SJCRH30 (cell line): ENCODE data around the gene DUOXA1. TPM values are rescaled to one million over a fixed set of nuclear protein-coding genes. Genes with fewer than 3 reads are reported as not detected.

ENCODE experiments used
- DNase-seq, 2 experiments: peaks; one replicate each; pipeline ENCODE4 v3.0.0-alpha.2; 2015 to 2020
- H3K27ac ChIP-seq: fragments of 250-450 bp; sonication (Bioruptor Pico); 2 replicates; pipeline ENCODE4 v1.5.1; 2020; ENCODE audit warnings: mild to moderate bottlenecking, moderate library complexity
- H3K27me3 ChIP-seq: fragments of 250-450 bp; sonication (Bioruptor Pico); 2 replicates; pipeline ENCODE4 v1.5.1; 2020; ENCODE audit warnings: mild to moderate bottlenecking, moderate library complexity
- H3K36me3 ChIP-seq: fragments of 250-450 bp; sonication (Bioruptor Pico); 2 replicates; pipeline ENCODE4 v1.5.1; 2020; ENCODE audit warnings: mild to moderate bottlenecking, moderate library complexity
- H3K4me1 ChIP-seq: fragments of 250-450 bp; sonication (Bioruptor Pico); 2 replicates; pipeline ENCODE4 v1.5.1; 2020; ENCODE audit warnings: mild to moderate bottlenecking, moderate library complexity
- H3K4me3 ChIP-seq: fragments of 250-450 bp; sonication (Bioruptor Pico); 2 replicates; pipeline ENCODE4 v1.5.1; 2020; ENCODE audit warnings: mild to moderate bottlenecking, moderate library complexity
- H3K9me3 ChIP-seq: fragments of 250-450 bp; sonication (Bioruptor Pico); replicated peaks from 2 replicates; pipeline ENCODE4 v1.5.1; 2020; ENCODE audit warnings: mild to moderate bottlenecking, moderate library complexity
- total RNA-seq: library from RNA; depleted of rRNA; stranded (reverse); fragments of >200 nt; shearing (Covaris generic); gene quantifications from 2 replicates; pipeline ENCODE4 v1.2.3, GENCODE V29; 2014

The DUOXA1 gene
- total RNA-seq, 1 experiment from 2014 or later: 0.04 TPM

DNA sequence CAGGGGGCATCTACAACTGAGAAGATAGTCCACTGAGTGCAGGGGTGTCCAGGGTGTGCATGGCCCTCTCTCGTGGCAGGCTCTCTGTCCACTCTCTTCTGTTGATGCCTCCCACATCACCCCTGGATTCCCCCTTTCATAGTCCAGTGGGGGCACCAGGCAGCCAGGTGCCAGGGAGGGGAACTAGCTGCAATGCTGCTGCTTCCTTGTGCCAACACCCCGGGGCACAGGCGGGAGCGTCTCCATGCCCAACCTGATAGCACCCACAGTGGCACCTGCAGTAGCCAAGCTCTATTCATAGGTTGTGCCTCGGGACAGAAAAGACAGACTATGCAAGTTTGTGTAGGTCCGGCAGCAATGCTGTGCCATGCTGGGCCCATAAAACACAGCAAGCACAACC, 27.5 kb downstream of the DUOXA1 start:
- no peak for DNase-seq
- Histone ChIP-seq H3K27me3 (peaks cover 15% of the 10 kb centered on the region), H3K9me3 (no peaks in the 10 kb centered on the region), H3K4me1 (no peaks in the 10 kb centered on the region), H3K36me3 (no peaks in the 10 kb centered on the region), H3K4me3 (no peak overlapping the region), H3K27ac (no peak overlapping the region)

- Histone ChIP-seq H3K36me3 (no peaks in the 10 kb centered on the region), H3K9me3 (no peaks in the 10 kb centered on the region), H3K27ac (no peak overlapping the region), H3K27me3 (peaks cover 19% of the 10 kb centered on the region), H3K4me3 (no peak overlapping the region), H3K4me1 (no peaks in the 10 kb centered on the region)
- DNase-seq: no peak
Measured at GRCh38 chr15:45101749-45102148, 27.9 kb downstream of the DUOXA1 start.

GRCh38 chr15:45100884-45101625, 28.6 kb downstream of the DUOXA1 start:
- Histone ChIP-seq H3K4me3 (no peak overlapping the region), H3K4me1 (no peaks in the 10 kb centered on the region), H3K36me3 (no peaks in the 10 kb centered on the region), H3K9me3 (no peaks in the 10 kb centered on the region), H3K27me3 (peaks cover 23% of the 10 kb centered on the region), H3K27ac (no peak overlapping the region)
- no peak for DNase-seq

GRCh38 chr15:45099549-45100165, 30.0 kb downstream of the DUOXA1 start:
- H3K36me3 ChIP-seq: no peaks in the 10 kb centered on the region
- no peak overlapping the region for H3K4me3 ChIP-seq
- H3K4me1 ChIP-seq: no peaks in the 10 kb centered on the region
- H3K27me3 ChIP-seq: peaks cover 18% of the 10 kb centered on the region
- DNase-seq: no peak
- H3K9me3 ChIP-seq: no peaks in the 10 kb centered on the region
- H3K27ac ChIP-seq: no peak overlapping the region

DNA sequence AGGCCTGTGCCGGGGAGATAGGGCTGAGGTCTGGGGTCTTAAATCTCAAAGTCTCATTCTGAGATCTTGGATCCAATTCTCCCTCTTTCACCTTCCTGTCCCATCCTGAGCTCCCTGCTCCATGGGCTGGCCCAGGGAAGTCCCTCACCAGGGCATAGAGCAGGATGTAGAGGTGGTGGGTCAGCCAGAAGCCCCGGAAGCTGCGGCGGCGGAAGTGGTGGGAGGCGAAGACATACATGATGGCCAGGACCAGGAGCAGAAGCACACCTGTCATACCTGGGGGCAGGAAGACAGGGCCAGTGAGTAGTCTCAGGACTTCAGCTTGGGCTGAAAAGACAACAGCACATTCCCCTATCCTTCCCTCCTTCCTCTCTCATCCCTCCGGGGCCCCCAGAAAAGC, 32.2 kb downstream of the DUOXA1 start:
- Histone ChIP-seq H3K4me1 (no peaks in the 10 kb centered on the region), H3K9me3 (no peaks in the 10 kb centered on the region), H3K36me3 (no peaks in the 10 kb centered on the region), H3K27ac (no peak overlapping the region), H3K4me3 (no peak overlapping the region), H3K27me3 (peaks cover 8% of the 10 kb centered on the region; the same call in 1 of the 2 replicates)
- DNase-seq: no peak

- no peak overlapping the region for H3K27ac ChIP-seq
- peaks cover 21% of the 10 kb centered on the region for H3K27me3 ChIP-seq
- no peak overlapping the region for H3K4me3 ChIP-seq
- no peaks in the 10 kb centered on the region for H3K9me3 ChIP-seq
- H3K36me3 ChIP-seq: no peaks in the 10 kb centered on the region
- no peak for DNase-seq
- H3K4me1 ChIP-seq: no peaks in the 10 kb centered on the region
Measured at GRCh38 chr15:45095661-45096060, 34.0 kb downstream of the DUOXA1 start.

- Histone ChIP-seq H3K9me3 (no peaks in the 10 kb centered on the region), H3K36me3 (no peaks in the 10 kb centered on the region), H3K4me1 (no peaks in the 10 kb centered on the region), H3K27me3 (peaks cover 21% of the 10 kb centered on the region), H3K27ac (no peak overlapping the region), H3K4me3 (no peak overlapping the region)
- DNase-seq: no peak
Measured at GRCh38 chr15:45094358-45094730, 35.3 kb downstream of the DUOXA1 start.

- Histone ChIP-seq H3K36me3 (no peaks in the 10 kb centered on the region), H3K27ac (no peak overlapping the region), H3K4me3 (no peak overlapping the region), H3K4me1 (no peaks in the 10 kb centered on the region; the same call in 1 of the 2 replicates), H3K27me3 (peaks cover 21% of the 10 kb centered on the region), H3K9me3 (no peaks in the 10 kb centered on the region)
- no peak for DNase-seq
Measured at GRCh38 chr15:45093622-45094357, 35.9 kb downstream of the DUOXA1 start.

DNA sequence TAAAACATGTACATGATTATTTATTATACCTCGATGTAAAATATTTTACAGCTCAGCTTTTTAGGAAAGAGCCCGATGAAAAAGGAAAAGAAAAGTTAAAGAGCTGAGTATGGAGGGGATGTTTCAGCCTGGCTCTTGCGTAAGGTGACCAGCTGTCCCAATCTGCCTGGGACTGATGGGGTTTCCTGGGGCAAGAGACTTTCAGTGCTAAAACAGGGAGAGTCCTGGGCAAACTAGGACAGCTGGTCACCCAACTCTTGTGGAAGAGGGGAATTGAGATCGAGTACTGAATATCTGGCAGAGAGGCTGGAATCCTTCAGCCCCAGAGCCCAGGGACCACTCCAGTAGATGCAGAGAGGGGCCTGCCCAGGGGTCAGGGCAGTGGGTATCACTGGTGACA, 36.7 kb downstream of the DUOXA1 start:
- H3K4me1 ChIP-seq: no peaks in the 10 kb centered on the region; the same call in 1 of the 2 replicates
- H3K9me3 ChIP-seq: no peaks in the 10 kb centered on the region
- H3K27me3 ChIP-seq: peaks cover 21% of the 10 kb centered on the region
- no peak overlapping the region for H3K27ac ChIP-seq
- H3K4me3 ChIP-seq: no peak overlapping the region
- H3K36me3 ChIP-seq: no peaks in the 10 kb centered on the region
- no peak for DNase-seq

GRCh38 chr15:45091576-45091975, 38.1 kb downstream of the DUOXA1 start:
- Histone ChIP-seq H3K27ac (no peak overlapping the region), H3K4me3 (no peak overlapping the region), H3K4me1 (no peaks in the 10 kb centered on the region; the same call in 1 of the 2 replicates), H3K27me3 (peaks cover 15% of the 10 kb centered on the region), H3K36me3 (no peaks in the 10 kb centered on the region), H3K9me3 (no peaks in the 10 kb centered on the region)
- DNase-seq: no peak

DNA sequence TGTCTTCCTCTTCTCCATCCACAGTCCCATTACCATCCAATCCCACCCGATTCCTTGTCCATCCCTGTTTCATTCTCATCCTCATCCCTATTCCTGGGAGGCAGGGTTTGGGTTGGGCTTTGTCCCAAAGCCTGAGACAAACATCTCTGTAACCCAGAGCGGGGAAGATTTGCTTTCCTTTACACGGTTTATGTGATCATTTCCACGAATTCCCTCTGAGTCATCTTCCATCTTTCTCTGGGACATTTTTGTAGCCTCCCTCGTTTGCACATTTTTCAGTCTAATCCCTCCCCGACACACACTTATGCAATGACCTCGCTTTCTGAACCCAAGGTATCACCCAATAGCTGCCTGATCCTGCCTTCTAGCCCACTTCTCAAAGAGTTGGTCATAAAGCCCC, 38.5 kb downstream of the DUOXA1 start:
- no peak overlapping the region for H3K4me3 ChIP-seq
- no peaks in the 10 kb centered on the region for H3K36me3 ChIP-seq
- peaks cover 13% of the 10 kb centered on the region for H3K27me3 ChIP-seq
- no peaks in the 10 kb centered on the region for H3K9me3 ChIP-seq
- DNase-seq: no peak
- H3K27ac ChIP-seq: no peak overlapping the region
- H3K4me1 ChIP-seq: no peaks in the 10 kb centered on the region; the same call in 1 of the 2 replicates

- Histone ChIP-seq H3K4me1 (no peaks in the 10 kb centered on the region; the same call in 1 of the 2 replicates), H3K9me3 (no peaks in the 10 kb centered on the region), H3K27ac (no peak overlapping the region), H3K36me3 (no peaks in the 10 kb centered on the region), H3K4me3 (no peak overlapping the region), H3K27me3 (peaks cover 13% of the 10 kb centered on the region)
- DNase-seq: no peak
Measured at GRCh38 chr15:45089712-45090373, 39.8 kb downstream of the DUOXA1 start.

DNA sequence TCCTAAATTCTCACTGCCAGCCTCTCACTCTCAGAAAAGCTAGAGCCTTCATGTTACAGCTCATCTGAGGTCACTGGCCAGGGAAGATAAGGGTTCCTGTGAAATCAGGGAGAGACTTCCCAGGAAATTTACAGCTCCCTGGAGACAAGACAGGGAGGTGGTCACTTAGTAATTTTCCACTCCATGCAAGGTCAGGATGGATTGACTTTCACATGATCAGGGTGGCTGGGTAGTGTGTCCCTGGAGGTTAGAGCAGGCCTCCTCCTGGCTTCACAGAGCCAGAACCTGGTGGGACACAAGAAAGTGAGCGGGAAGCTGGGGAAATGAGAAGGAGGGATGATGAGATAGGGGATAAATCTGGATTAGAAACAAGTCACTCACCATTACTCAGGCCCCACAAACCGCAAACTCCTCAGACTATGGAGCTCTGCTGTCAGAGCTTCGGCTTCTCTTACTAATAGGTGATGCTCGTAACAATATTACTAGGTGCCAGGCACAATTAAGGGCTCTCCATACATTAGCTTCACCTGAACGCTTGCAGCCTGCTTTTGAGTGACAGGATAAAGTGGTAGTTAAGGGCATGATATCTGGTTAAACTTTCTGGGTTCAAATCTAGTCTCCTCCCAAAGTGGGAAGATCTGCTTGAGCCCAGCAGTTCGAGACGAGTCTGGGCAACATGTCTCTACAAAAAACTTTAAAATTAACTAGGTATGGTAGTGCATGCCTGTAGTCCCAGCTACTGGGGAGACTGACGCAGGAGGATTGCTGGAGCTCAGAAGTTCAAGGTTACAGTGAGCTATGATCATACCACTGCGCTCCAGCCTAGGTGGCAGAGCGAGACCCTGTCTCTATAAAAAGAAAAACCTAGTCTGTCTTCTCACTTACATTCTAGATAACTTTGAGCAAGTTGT, 40.6 kb downstream of the DUOXA1 start:
- no peaks in the 10 kb centered on the region; the same call in 1 of the 2 replicates for H3K4me1 ChIP-seq
- H3K27ac ChIP-seq: no peak overlapping the region
- H3K9me3 ChIP-seq: no peaks in the 10 kb centered on the region
- peaks cover 13% of the 10 kb centered on the region for H3K27me3 ChIP-seq
- H3K4me3 ChIP-seq: no peak overlapping the region
- no peak for DNase-seq
- no peaks in the 10 kb centered on the region for H3K36me3 ChIP-seq

DNA sequence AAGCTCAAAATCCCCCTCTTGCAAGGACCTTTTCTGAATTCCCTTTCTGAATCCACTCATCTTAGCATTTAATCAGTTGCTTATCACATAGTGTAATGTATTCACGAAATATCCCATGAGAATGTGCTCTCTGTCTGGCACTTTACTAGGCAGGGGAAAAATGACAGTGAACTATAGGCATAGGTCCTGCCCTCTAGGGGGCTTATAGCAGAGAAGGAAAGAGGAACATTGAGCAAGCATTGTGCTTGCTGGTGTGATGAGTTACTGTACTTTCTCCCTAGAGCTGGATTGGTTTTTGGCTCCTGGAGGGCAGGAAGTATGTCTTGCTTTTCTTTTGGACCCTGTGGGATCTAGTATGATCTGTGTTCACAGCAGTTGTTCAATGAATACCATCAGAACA, 42.2 kb downstream of the DUOXA1 start:
- Histone ChIP-seq H3K9me3 (no peaks in the 10 kb centered on the region), H3K27me3 (peaks cover 13% of the 10 kb centered on the region), H3K4me3 (no peak overlapping the region), H3K4me1 (no peaks in the 10 kb centered on the region; the same call in 1 of the 2 replicates), H3K36me3 (no peaks in the 10 kb centered on the region), H3K27ac (no peak overlapping the region)
- DNase-seq: no peak
